Muscle layer of duodenum (tissue), 2 donors: ENCODE measurements around the gene IQSEC3.
A peak's percentile ranks its signal among the peaks of the same experiment; 100 is the strongest.

Source experiments
- H3K27ac ChIP-seq: one replicate; pipeline ENCODE4 v1.7.0; 2013; ENCODE audit warnings: mild to moderate bottlenecking, low read length
- H3K27me3 ChIP-seq: one replicate; pipeline ENCODE4 v1.7.0; 2013; ENCODE audit warnings: low read depth, mild to moderate bottlenecking, control low read depth, low read length
- H3K36me3 ChIP-seq, 2 donors: one replicate each; pipeline ENCODE4 v1.7.0; 2013; ENCODE audit warnings: low read length in 2 of 2, control low read depth in 1 of 2, mild to moderate bottlenecking in 1 of 2; ENCODE audit not compliant: insufficient read depth in 2 of 2, control insufficient read depth in 1 of 2
- H3K4me1 ChIP-seq, 2 donors: one replicate each; pipeline ENCODE4 v1.7.0; 2013; ENCODE audit warnings: low read length in 2 of 2, mild to moderate bottlenecking in 2 of 2, control low read depth in 1 of 2, moderate library complexity in 1 of 2; ENCODE audit not compliant: insufficient read depth in 2 of 2, control insufficient read depth in 1 of 2
- H3K4me3 ChIP-seq, 2 donors: one replicate each; pipeline ENCODE4 v1.7.0; 2013; ENCODE audit warnings: low read length in 2 of 2, low read depth in 1 of 2, mild to moderate bottlenecking in 1 of 2
- H3K9me3 ChIP-seq, 2 donors: one replicate each; pipeline ENCODE4 v1.7.0; 2013; ENCODE audit warnings: low read length in 2 of 2, control low read depth in 1 of 2, mild to moderate bottlenecking in 1 of 2; ENCODE audit not compliant: control insufficient read depth in 1 of 2
- donor health status: healthy.

The IQSEC3 gene

GRCh38 chr12:197347-197746 lies 130.8 kb downstream of the IQSEC3 start:
- H3K27me3 ChIP-seq = no peaks in the 10 kb centered on the region
- H3K36me3 ChIP-seq = no peaks in the 10 kb centered on the region

GRCh38 chr12:197911-198695 lies 131.5 kb downstream of the IQSEC3 start:
- no peaks in the 10 kb centered on the region for H3K9me3 ChIP-seq
- no peaks in the 10 kb centered on the region for H3K4me1 ChIP-seq
- no peaks in the 10 kb centered on the region for H3K36me3 ChIP-seq
- no peak overlapping the region for H3K27ac ChIP-seq
- H3K27me3 ChIP-seq = no peaks in the 10 kb centered on the region
- H3K4me3 ChIP-seq = no peak overlapping the region

More at GRCh38 chr12:197347-197746, 130.8 kb downstream of the IQSEC3 start:
- Histone ChIP-seq H3K27ac (no peak overlapping the region), H3K4me1 (no peaks in the 10 kb centered on the region), H3K4me3 (no peak overlapping the region), H3K9me3 (no peaks in the 10 kb centered on the region)

- Histone ChIP-seq H3K9me3 (no peaks in the 10 kb centered on the region), H3K4me3 (no peak overlapping the region), H3K4me1 (peaks cover 0 to 5% of the 10 kb centered on the region in 2 donors), H3K27me3 (no peaks in the 10 kb centered on the region), H3K36me3 (no peaks in the 10 kb centered on the region), H3K27ac (no peak overlapping the region)
Measured at GRCh38 chr12:198705-199104, 132.1 kb downstream of the IQSEC3 start.

GRCh38 chr12:201361-201760 lies 134.8 kb downstream of the IQSEC3 start:
- Histone ChIP-seq H3K27me3 (peaks cover 7% of the 10 kb centered on the region), H3K9me3 (no peaks in the 10 kb centered on the region), H3K4me1 (peaks cover 0 to 11% of the 10 kb centered on the region in 2 donors), H3K27ac (no peak overlapping the region), H3K4me3 (no peak overlapping the region), H3K36me3 (no peaks in the 10 kb centered on the region)

GRCh38 chr12:202081-202731 lies 135.6 kb downstream of the IQSEC3 start:
- Histone ChIP-seq H3K27me3 (peaks cover 7% of the 10 kb centered on the region), H3K4me1 (peaks cover 0 to 11% of the 10 kb centered on the region in 2 donors), H3K27ac (no peak overlapping the region), H3K4me3 (no peak overlapping the region), H3K9me3 (no peaks in the 10 kb centered on the region), H3K36me3 (no peaks in the 10 kb centered on the region)

- Histone ChIP-seq H3K4me1 (peaks cover 0 to 11% of the 10 kb centered on the region in 2 donors), H3K36me3 (no peaks in the 10 kb centered on the region), H3K27me3 (peaks cover 7% of the 10 kb centered on the region), H3K4me3 (peak overlapping the region in 1 of 2 donors; percentile 69), H3K27ac (no peak overlapping the region), H3K9me3 (no peaks in the 10 kb centered on the region)
Measured at GRCh38 chr12:203074-203461, 136.5 kb downstream of the IQSEC3 start.

- Histone ChIP-seq H3K4me3 (peak overlapping the region; percentile 11 to 69), H3K27ac (no peak overlapping the region), H3K36me3 (no peaks in the 10 kb centered on the region), H3K9me3 (no peaks in the 10 kb centered on the region), H3K27me3 (peaks cover 7% of the 10 kb centered on the region), H3K4me1 (peaks cover 0 to 11% of the 10 kb centered on the region in 2 donors)
Measured at GRCh38 chr12:203462-204260, 137.1 kb downstream of the IQSEC3 start.

- Histone ChIP-seq H3K9me3 (no peaks in the 10 kb centered on the region), H3K27me3 (peaks cover 7% of the 10 kb centered on the region), H3K27ac (no peak overlapping the region), H3K4me1 (peaks cover 0 to 11% of the 10 kb centered on the region in 2 donors), H3K4me3 (peak overlapping the region; percentile 11 to 69), H3K36me3 (no peaks in the 10 kb centered on the region)
Measured at GRCh38 chr12:204261-204678, 137.7 kb downstream of the IQSEC3 start.

- H3K4me1 ChIP-seq = peaks cover 0 to 11% of the 10 kb centered on the region in 2 donors
- H3K4me3 ChIP-seq = no peak overlapping the region
- no peaks in the 10 kb centered on the region for H3K9me3 ChIP-seq
- no peaks in the 10 kb centered on the region for H3K36me3 ChIP-seq
- peaks cover 7% of the 10 kb centered on the region for H3K27me3 ChIP-seq
- H3K27ac ChIP-seq = no peak overlapping the region
Measured at GRCh38 chr12:205026-205425, 138.5 kb downstream of the IQSEC3 start.

- peaks cover 7% of the 10 kb centered on the region for H3K27me3 ChIP-seq
- H3K9me3 ChIP-seq = no peaks in the 10 kb centered on the region
- no peak overlapping the region for H3K4me3 ChIP-seq
- peaks cover 0 to 11% of the 10 kb centered on the region in 2 donors for H3K4me1 ChIP-seq
- no peak overlapping the region for H3K27ac ChIP-seq
- H3K36me3 ChIP-seq = no peaks in the 10 kb centered on the region
Measured at GRCh38 chr12:206746-207440, 140.3 kb downstream of the IQSEC3 start.

- peaks cover 7% of the 10 kb centered on the region for H3K27me3 ChIP-seq
Measured at GRCh38 chr12:207804-208203, 141.2 kb downstream of the IQSEC3 start.

More at GRCh38 chr12:207804-208203, 141.2 kb downstream of the IQSEC3 start:
- Histone ChIP-seq H3K36me3 (no peaks in the 10 kb centered on the region), H3K4me3 (no peak overlapping the region), H3K4me1 (peaks cover 0 to 15% of the 10 kb centered on the region in 2 donors), H3K9me3 (no peaks in the 10 kb centered on the region), H3K27ac (no peak overlapping the region)
